Erythroblast (primary cell): ENCODE data around the gene TRIM67.

Experiments used
- GATA1 ChIP-seq: IDR thresholded peaks from 2 replicates; pipeline ENCODE4 v1.6.1; 2011; ENCODE audit warnings: low read depth, mild to moderate bottlenecking, control low read depth, low read length, moderate library complexity
- POLR2A ChIP-seq: IDR thresholded peaks from 2 replicates; pipeline ENCODE4 v1.6.1; 2011; ENCODE audit warnings: mild to moderate bottlenecking, low read length

DNA sequence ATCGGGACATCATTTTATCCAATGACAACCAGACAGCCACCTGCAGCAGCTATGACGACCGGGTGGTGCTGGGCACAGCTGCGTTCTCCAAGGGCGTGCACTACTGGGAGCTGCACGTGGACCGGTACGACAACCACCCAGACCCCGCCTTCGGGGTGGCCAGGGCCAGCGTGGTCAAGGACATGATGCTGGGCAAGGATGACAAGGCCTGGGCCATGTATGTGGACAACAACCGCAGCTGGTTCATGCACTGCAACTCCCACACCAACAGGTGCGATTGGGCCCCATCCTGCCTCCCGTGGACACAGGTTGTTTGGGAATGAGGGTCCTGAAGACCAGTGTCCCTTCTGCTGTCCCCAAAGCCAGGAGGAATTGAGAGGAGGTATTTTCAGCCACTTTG lies 47.1 kb downstream of the TRIM67 start:
- TF ChIP-seq POLR2A, result no peak
- no peak for TF ChIP-seq GATA1
